Measurements from ENCODE around the gene TCF21. TPM values are rescaled to one million over a fixed set of nuclear protein-coding genes. Genes with fewer than 3 reads are reported as not detected.

The TCF21 gene
- total RNA-seq, 2 donors from 2014 or later, result 4.9 to 9.7 TPM

- H3K36me3 ChIP-seq, result no peaks in the 10 kb centered on the region
- H3K4me1 ChIP-seq (replicated peaks), result no peaks in the 10 kb centered on the region
- DNase-seq (ENCODE audit: low spot score), result no peak
- no peaks in the 10 kb centered on the region for H3K9me3 ChIP-seq
- TF ChIP-seq POLR2A (IDR thresholded peaks at IDR 0.05) (no peak), CTCF (IDR thresholded peaks at IDR 0.05) (no peak), POLR2AphosphoS5 (IDR thresholded peaks at IDR 0.05) (no peak)
- H3K27me3 ChIP-seq (replicated peaks; ENCODE audit: insufficient read depth), result peaks cover 20% of the 10 kb centered on the region
- no peak overlapping the region for H3K4me3 ChIP-seq
- intact Hi-C loops (cut with DNase I), result loop anchor here (10.0 kb wide), 2 partner anchors 650 to 1080 kb away; partner anchors contain the start of genes EYA4 and RPS12
- WGBS, result 29% methylated on average over 2 of the region's 2 CpGs
- peak overlapping the region; percentile 55 for H3K27ac ChIP-seq
Observed at GRCh38 chr6:133894369-133894768, 5.5 kb downstream of the TCF21 start.

GRCh38 chr6:133894795-133895358, 6.0 kb downstream of the TCF21 start:
- no peaks in the 10 kb centered on the region for H3K9me3 ChIP-seq
- H3K27me3 ChIP-seq (replicated peaks; ENCODE audit: insufficient read depth), result peaks cover 15% of the 10 kb centered on the region
- no peaks in the 10 kb centered on the region for H3K4me1 ChIP-seq (replicated peaks)
- intact Hi-C loops (cut with DNase I), result loop anchor here (10.0 kb wide), 2 partner anchors 650 to 1080 kb away; partner anchors contain the start of genes EYA4 and RPS12
- TF ChIP-seq CTCF (IDR thresholded peaks at IDR 0.05) (no peak), POLR2AphosphoS5 (IDR thresholded peaks at IDR 0.05) (no peak), POLR2A (IDR thresholded peaks at IDR 0.05) (no peak)
- no peaks in the 10 kb centered on the region for H3K36me3 ChIP-seq
- WGBS, result 10% methylated on average over 5 of the region's 5 CpGs
- DNase-seq (ENCODE audit: low spot score), result no peak
- peak overlapping the region; percentile 55 for H3K27ac ChIP-seq
- H3K4me3 ChIP-seq, result no peak overlapping the region

- H3K4me1 ChIP-seq (replicated peaks), result no peaks in the 10 kb centered on the region
- H3K4me3 ChIP-seq, result peak overlapping the region; percentile 16 to 21
- no peaks in the 10 kb centered on the region for H3K9me3 ChIP-seq
- intact Hi-C loops (cut with DNase I), result loop anchor here (10.0 kb wide), 2 partner anchors 651 to 1081 kb away; partner anchors contain the start of genes EYA4 and RPS12
- 2% methylated on average over 42 of the region's 45 CpGs for WGBS
- DNase-seq (ENCODE audit: low spot score), result no peak
- peak overlapping the region; percentile 39 to 55 for H3K27ac ChIP-seq
- no peaks in the 10 kb centered on the region for H3K36me3 ChIP-seq
- TF ChIP-seq CTCF (IDR thresholded peaks at IDR 0.05), result no peak
- TF ChIP-seq POLR2A (IDR thresholded peaks at IDR 0.05), result no peak
- TF ChIP-seq POLR2AphosphoS5 (IDR thresholded peaks at IDR 0.05), result no peak
- H3K27me3 ChIP-seq (replicated peaks; ENCODE audit: insufficient read depth), result peaks cover 14% of the 10 kb centered on the region
Observed at GRCh38 chr6:133895573-133896343, 6.8 kb downstream of the TCF21 start.

GRCh38 chr6:133896344-133896721, 7.4 kb downstream of the TCF21 start:
- no peaks in the 10 kb centered on the region for H3K36me3 ChIP-seq
- H3K4me1 ChIP-seq (replicated peaks), result no peaks in the 10 kb centered on the region
- peak overlapping the region; percentile 39 to 55 for H3K27ac ChIP-seq
- 30% methylated on average over 5 of the region's 5 CpGs for WGBS
- intact Hi-C loops (cut with DNase I), result loop anchor here (10.0 kb wide), 2 partner anchors 652 to 1082 kb away; partner anchors contain the start of genes EYA4 and RPS12
- peaks cover 14% of the 10 kb centered on the region for H3K27me3 ChIP-seq (replicated peaks; ENCODE audit: insufficient read depth)
- no peak for TF ChIP-seq CTCF (IDR thresholded peaks at IDR 0.05)
- peak overlapping the region in 1 of 2 donors; percentile 21 for H3K4me3 ChIP-seq
- no peak for DNase-seq (ENCODE audit: low spot score)
- no peaks in the 10 kb centered on the region for H3K9me3 ChIP-seq
